HEK293 (cell line): ENCODE data around the gene PRRT1.

Experiments
- REPIN1 ChIP-seq: fragments of 450-650 bp; formaldehyde crosslinking; IDR thresholded peaks from 2 replicates; pipeline ENCODE4 v1.5.1; 2017; ENCODE audit warnings: missing biosample characterization, missing genetic modification characterization, low read depth
- YY2 ChIP-seq: fragments of 450-650 bp; formaldehyde crosslinking; IDR thresholded peaks from 2 replicates; pipeline ENCODE4 v1.5.1; 2016; ENCODE audit warnings: missing biosample characterization, missing genetic modification characterization
- ZBTB21 ChIP-seq: fragments of 450-650 bp; formaldehyde crosslinking; IDR thresholded peaks from 2 replicates; pipeline ENCODE4 v1.5.1; 2017; ENCODE audit warnings: missing biosample characterization, missing genetic modification characterization
- ZEB2 ChIP-seq: fragments of 450-650 bp; formaldehyde crosslinking; IDR thresholded peaks from 2 replicates; pipeline ENCODE4 v1.5.1; 2016; ENCODE audit warnings: missing biosample characterization, missing genetic modification characterization
- ZNF121 ChIP-seq: fragments of 450-650 bp; formaldehyde crosslinking; IDR thresholded peaks from 2 replicates; pipeline ENCODE4 v1.5.1; 2016; ENCODE audit warnings: missing biosample characterization, missing genetic modification characterization
- ZNF133 ChIP-seq: fragments of 450-650 bp; formaldehyde crosslinking; IDR thresholded peaks from 2 replicates; pipeline ENCODE4 v1.5.1; 2016; ENCODE audit warnings: missing biosample characterization, missing genetic modification characterization
- ZNF184 ChIP-seq: fragments of 450-650 bp; IDR thresholded peaks from 2 replicates; pipeline ENCODE4 v1.5.1; 2018; ENCODE audit warnings: missing biosample characterization, mild to moderate bottlenecking, missing genetic modification characterization
- TF ChIP-seq, protein P1 (sequence below): fragments of 450-650 bp; IDR thresholded peaks from 2 replicates; pipeline ENCODE4 v1.5.1; 2018; ENCODE audit warnings: missing biosample characterization, missing genetic modification characterization
- TF ChIP-seq, protein P2 (sequence below): fragments of 450-650 bp; formaldehyde crosslinking; IDR thresholded peaks from 2 replicates; pipeline ENCODE4 v1.5.1; 2016; ENCODE audit warnings: missing biosample characterization, missing genetic modification characterization
- TF ChIP-seq, protein P3 (sequence below): fragments of 450-650 bp; formaldehyde crosslinking; IDR thresholded peaks from 2 replicates; pipeline ENCODE4 v1.5.1; 2016; ENCODE audit warnings: missing biosample characterization, missing genetic modification characterization

DNA sequence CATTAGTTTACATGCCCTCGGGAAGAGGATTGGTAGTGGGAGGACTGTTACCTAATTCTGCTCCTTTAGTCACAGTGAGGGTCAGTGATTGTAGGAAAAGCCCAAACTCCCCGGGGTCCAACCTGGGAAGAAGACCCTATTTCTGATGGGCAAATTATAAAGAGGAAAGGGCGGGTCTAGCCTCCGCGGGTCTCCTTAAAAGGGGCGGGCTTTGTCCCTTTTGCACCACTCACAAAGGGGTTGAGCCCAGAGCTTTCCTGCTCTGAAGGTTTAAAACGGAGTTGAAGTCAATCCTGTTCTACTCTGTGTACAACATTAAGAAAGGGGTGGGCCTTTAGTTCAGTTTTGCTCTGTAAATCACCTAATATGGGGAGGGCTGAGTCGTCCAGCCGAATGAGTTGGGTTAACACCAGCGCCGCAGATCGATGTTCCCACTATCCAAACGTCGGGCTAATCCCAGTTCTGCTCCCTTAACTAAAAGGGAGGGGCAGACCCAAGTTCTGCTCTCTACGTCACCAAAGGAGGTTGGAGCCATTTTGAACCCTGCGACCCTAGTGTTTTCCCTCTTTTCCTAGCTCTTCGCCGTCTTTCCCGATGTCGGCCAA is 25.5 kb upstream of the PRRT1 start:
- TF ChIP-seq ZNF121 (tag by site-specific recombination) = no peak
- TF ChIP-seq, protein P1, sequence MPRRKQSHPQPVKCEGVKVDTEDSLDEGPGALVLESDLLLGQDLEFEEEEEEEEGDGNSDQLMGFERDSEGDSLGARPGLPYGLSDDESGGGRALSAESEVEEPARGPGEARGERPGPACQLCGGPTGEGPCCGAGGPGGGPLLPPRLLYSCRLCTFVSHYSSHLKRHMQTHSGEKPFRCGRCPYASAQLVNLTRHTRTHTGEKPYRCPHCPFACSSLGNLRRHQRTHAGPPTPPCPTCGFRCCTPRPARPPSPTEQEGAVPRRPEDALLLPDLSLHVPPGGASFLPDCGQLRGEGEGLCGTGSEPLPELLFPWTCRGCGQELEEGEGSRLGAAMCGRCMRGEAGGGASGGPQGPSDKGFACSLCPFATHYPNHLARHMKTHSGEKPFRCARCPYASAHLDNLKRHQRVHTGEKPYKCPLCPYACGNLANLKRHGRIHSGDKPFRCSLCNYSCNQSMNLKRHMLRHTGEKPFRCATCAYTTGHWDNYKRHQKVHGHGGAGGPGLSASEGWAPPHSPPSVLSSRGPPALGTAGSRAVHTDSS (tag by site-specific recombination) = no peak
- no peak for TF ChIP-seq ZNF133 (tag by site-specific recombination)
- peak; percentile 32; the same call in 1 of the 2 replicates for TF ChIP-seq ZBTB21 (tag by site-specific recombination)
- TF ChIP-seq, protein P2, sequence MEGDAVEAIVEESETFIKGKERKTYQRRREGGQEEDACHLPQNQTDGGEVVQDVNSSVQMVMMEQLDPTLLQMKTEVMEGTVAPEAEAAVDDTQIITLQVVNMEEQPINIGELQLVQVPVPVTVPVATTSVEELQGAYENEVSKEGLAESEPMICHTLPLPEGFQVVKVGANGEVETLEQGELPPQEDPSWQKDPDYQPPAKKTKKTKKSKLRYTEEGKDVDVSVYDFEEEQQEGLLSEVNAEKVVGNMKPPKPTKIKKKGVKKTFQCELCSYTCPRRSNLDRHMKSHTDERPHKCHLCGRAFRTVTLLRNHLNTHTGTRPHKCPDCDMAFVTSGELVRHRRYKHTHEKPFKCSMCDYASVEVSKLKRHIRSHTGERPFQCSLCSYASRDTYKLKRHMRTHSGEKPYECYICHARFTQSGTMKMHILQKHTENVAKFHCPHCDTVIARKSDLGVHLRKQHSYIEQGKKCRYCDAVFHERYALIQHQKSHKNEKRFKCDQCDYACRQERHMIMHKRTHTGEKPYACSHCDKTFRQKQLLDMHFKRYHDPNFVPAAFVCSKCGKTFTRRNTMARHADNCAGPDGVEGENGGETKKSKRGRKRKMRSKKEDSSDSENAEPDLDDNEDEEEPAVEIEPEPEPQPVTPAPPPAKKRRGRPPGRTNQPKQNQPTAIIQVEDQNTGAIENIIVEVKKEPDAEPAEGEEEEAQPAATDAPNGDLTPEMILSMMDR = no peak
- TF ChIP-seq ZNF184 (tag by site-specific recombination) = no peak; the same call in 1 of the 2 replicates
- TF ChIP-seq REPIN1 (tag by site-specific recombination) = no peak
- TF ChIP-seq YY2 (tag by site-specific recombination) = no peak
- TF ChIP-seq, protein P3, sequence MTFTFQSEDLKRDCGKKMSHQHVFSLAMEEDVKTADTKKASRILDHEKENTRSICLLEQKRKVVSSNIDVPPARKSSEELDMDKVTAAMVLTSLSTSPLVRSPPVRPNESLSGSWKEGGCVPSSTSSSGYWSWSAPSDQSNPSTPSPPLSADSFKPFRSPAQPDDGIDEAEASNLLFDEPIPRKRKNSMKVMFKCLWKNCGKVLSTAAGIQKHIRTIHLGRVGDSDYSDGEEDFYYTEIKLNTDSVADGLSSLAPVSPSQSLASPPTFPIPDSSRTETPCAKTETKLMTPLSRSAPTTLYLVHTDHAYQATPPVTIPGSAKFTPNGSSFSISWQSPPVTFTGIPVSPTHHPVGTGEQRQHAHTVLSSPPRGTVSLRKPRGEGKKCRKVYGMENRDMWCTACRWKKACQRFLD (tag by site-specific recombination) = no peak
- no peak; the same call in none of the 2 replicates for TF ChIP-seq ZEB2 (tag by site-specific recombination)
